C4-2B (cell line): ENCODE results near the gene PEMT.

Experiments
- ZFX ChIP-seq: fragments of 450-650 bp; IDR thresholded peaks from 2 replicates; pipeline ENCODE4 v1.6.1; 2017
- TF ChIP-seq, protein P1 (sequence below): fragments of 450-650 bp; conservative IDR thresholded peaks from 2 replicates; pipeline ENCODE4 v1.5.1; 2017; ENCODE audit warnings: mild to moderate bottlenecking

DNA sequence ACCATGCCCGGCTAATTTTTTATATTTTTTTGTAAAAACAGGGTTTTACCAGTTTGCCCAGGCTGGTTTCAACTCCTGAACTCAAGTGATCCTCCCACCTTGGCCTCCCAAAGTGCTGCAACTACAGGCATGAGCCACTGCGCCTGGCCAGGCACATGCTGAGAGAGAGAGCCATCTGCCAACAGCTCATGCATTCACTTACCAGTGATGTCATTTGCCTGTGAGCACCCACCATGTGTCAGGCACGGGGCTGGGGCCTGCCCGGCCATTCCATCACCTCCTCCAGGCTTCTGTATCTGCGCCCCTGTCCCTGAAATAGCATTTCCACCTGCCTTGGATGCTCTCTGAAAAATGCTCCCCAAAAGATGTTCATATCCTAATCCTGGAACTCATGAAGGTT, 43.6 kb upstream of the PEMT start:
- TF ChIP-seq, protein P1, sequence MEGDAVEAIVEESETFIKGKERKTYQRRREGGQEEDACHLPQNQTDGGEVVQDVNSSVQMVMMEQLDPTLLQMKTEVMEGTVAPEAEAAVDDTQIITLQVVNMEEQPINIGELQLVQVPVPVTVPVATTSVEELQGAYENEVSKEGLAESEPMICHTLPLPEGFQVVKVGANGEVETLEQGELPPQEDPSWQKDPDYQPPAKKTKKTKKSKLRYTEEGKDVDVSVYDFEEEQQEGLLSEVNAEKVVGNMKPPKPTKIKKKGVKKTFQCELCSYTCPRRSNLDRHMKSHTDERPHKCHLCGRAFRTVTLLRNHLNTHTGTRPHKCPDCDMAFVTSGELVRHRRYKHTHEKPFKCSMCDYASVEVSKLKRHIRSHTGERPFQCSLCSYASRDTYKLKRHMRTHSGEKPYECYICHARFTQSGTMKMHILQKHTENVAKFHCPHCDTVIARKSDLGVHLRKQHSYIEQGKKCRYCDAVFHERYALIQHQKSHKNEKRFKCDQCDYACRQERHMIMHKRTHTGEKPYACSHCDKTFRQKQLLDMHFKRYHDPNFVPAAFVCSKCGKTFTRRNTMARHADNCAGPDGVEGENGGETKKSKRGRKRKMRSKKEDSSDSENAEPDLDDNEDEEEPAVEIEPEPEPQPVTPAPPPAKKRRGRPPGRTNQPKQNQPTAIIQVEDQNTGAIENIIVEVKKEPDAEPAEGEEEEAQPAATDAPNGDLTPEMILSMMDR = no peak
- TF ChIP-seq ZFX = no peak
